GM19193 (cell line): ENCODE data around the gene NOL3.

Experiments used
- POLR2A ChIP-seq: IDR thresholded peaks from 4 replicates; pipeline ENCODE4 v1.6.1; 2011; ENCODE audit not compliant: insufficient read depth, insufficient read length; ENCODE audit errors: extremely low read depth

NOL3 gene

GRCh38 chr16:67216612-67217490, 46.5 kb downstream of the NOL3 start:
- no peak for TF ChIP-seq POLR2A

GRCh38 chr16:67223992-67224391, 53.7 kb downstream of the NOL3 start:
- no peak for TF ChIP-seq POLR2A
